HG02571 (cell line): ENCODE data around the gene HIVEP2.

ENCODE experiments used
- ATAC-seq: cut with Tn5 transposase; IDR thresholded peaks from one replicate; pipeline ENCODE4 v1.9.1; 2021; ENCODE audit warnings: mild to moderate bottlenecking, moderate library complexity; ENCODE audit not compliant: unreplicated experiment

HIVEP2 gene

GRCh38 chr6:142823256-142823902 is 121.6 kb downstream of the HIVEP2 start:
- no peak for ATAC-seq

GRCh38 chr6:142822842-142823241 is 122.1 kb downstream of the HIVEP2 start:
- ATAC-seq: no peak

- ATAC-seq: peak; percentile 57
These were observed 122.6 kb downstream of the HIVEP2 start for GRCh38 chr6:142822383-142822782.

GRCh38 chr6:142821860-142822259 is 123.1 kb downstream of the HIVEP2 start:
- ATAC-seq: no peak

GRCh38 chr6:142821164-142821716 is 123.7 kb downstream of the HIVEP2 start:
- no peak for ATAC-seq

GRCh38 chr6:142820338-142821051 is 124.5 kb downstream of the HIVEP2 start:
- no peak for ATAC-seq

GRCh38 chr6:142819603-142820337 is 125.2 kb downstream of the HIVEP2 start:
- ATAC-seq: peak; percentile 61

- ATAC-seq: no peak
These were observed 128.5 kb downstream of the HIVEP2 start for GRCh38 chr6:142816486-142816885.

- ATAC-seq: no peak
These were observed 128.9 kb downstream of the HIVEP2 start for GRCh38 chr6:142816031-142816430.

GRCh38 chr6:142811923-142812322 is 133.1 kb downstream of the HIVEP2 start:
- no peak for ATAC-seq

GRCh38 chr6:142810952-142811514 is 133.9 kb downstream of the HIVEP2 start:
- ATAC-seq: no peak

GRCh38 chr6:142809947-142810346 is 135.0 kb downstream of the HIVEP2 start:
- no peak for ATAC-seq

- ATAC-seq: no peak
These were observed 136.4 kb downstream of the HIVEP2 start for GRCh38 chr6:142808405-142809061.

- ATAC-seq: no peak
These were observed 139.9 kb downstream of the HIVEP2 start for GRCh38 chr6:142805042-142805441.

- ATAC-seq: no peak
These were observed 140.5 kb downstream of the HIVEP2 start for GRCh38 chr6:142804490-142804889.

- no peak for ATAC-seq
These were observed 141.4 kb downstream of the HIVEP2 start for GRCh38 chr6:142803495-142804058.

- no peak for ATAC-seq
These were observed 141.9 kb downstream of the HIVEP2 start for GRCh38 chr6:142803032-142803431.

GRCh38 chr6:142802124-142802523 is 142.9 kb downstream of the HIVEP2 start:
- ATAC-seq: no peak

GRCh38 chr6:142800240-142800639 is 144.7 kb downstream of the HIVEP2 start:
- ATAC-seq: no peak

GRCh38 chr6:142799639-142800038 is 145.3 kb downstream of the HIVEP2 start:
- ATAC-seq: no peak
